Panc1 (cell line): ENCODE data around the gene POU2AF2. TPM values are rescaled to one million over a fixed set of nuclear protein-coding genes. Genes with fewer than 3 reads are reported as not detected.
"Not testable (repeated sequence)": the region's sequence is repeated elsewhere in the genome, so short reads cannot be mapped to it uniquely, and the experiment has no call there.

Experiments used
- ATAC-seq: fragments of 200-7000 bp; cut with Tn5 transposase; 2 replicates; pipeline ENCODE4 v1.9.1; 2020; ENCODE audit warnings: mild to moderate bottlenecking, moderate library complexity
- BruUV-seq: library from RNA; stranded (reverse); fragments of 400-500 nt; replicated peaks from 2 replicates; lab custom pipeline; 2021; lab: Mats Ljungman, UMichigan
- CTCF ChIA-PET: fragments of 300-600 bp; sonication (Branson Sonifier 250); formaldehyde crosslinking; loops from one replicate; lab custom pipeline; 2022; ENCODE audit warnings: antibody characterized with exemption; lab: Charles Lee
- POLR2A ChIA-PET: fragments of 300-600 bp; sonication (Branson Sonifier 250); formaldehyde crosslinking; loops from one replicate; lab custom pipeline; 2022; ENCODE audit warnings: antibody characterized with exemption; lab: Charles Lee
- DNase-seq: peaks from one replicate; pipeline ENCODE4 v3.0.0-alpha.2; 2010; ENCODE audit warnings: low read depth, low spot score
- H3K27ac ChIP-seq: 2 replicates; pipeline ENCODE4 v1.5.1; 2011; ENCODE audit warnings: mild to moderate bottlenecking, low read length, inconsistent platforms
- H3K27me3 ChIP-seq: fragments of 200-500 bp; sonication (Bioruptor generic); 2 replicates; pipeline ENCODE4 v1.6.0; 2014; ENCODE audit warnings: low read length, inconsistent platforms; ENCODE audit not compliant: control insufficient read depth, insufficient read depth
- H3K36me3 ChIP-seq: fragments of 200-500 bp; sonication (Bioruptor generic); 2 replicates; pipeline ENCODE4 v1.5.1; 2014; ENCODE audit warnings: inconsistent platforms, mild to moderate bottlenecking, low read length, moderate library complexity; ENCODE audit not compliant: control insufficient read depth, insufficient read depth
- H3K4me1 ChIP-seq: 2 replicates; pipeline ENCODE4 v1.5.1; 2011; ENCODE audit warnings: inconsistent platforms, mild to moderate bottlenecking, low read length, moderate library complexity; ENCODE audit not compliant: control insufficient read depth, insufficient read depth
- H3K4me3 ChIP-seq, 2 experiments: 2 replicates each; pipeline ENCODE4 v1.5.1; 2011 to 2012; ENCODE audit warnings: low read depth in 2 of 2, low read length in 2 of 2, mild to moderate bottlenecking in 2 of 2, inconsistent platforms in 1 of 2, moderate library complexity in 1 of 2
- H3K9me3 ChIP-seq: fragments of 200-500 bp; sonication (Bioruptor generic); 2 replicates; pipeline ENCODE4 v1.5.1; 2014; ENCODE audit warnings: low read depth, mild to moderate bottlenecking, inconsistent platforms, low read length, moderate library complexity; ENCODE audit not compliant: control insufficient read depth, insufficient read depth
- POLR2AphosphoS5 ChIP-seq: IDR thresholded peaks from 2 replicates; pipeline ENCODE4 v1.6.1; 2012; ENCODE audit warnings: mild to moderate bottlenecking, low read depth, low read length, moderate library complexity
- SIN3A ChIP-seq: IDR thresholded peaks from 2 replicates; pipeline ENCODE4 v1.6.1; 2012; ENCODE audit warnings: low read depth, mild to moderate bottlenecking, low read length, moderate library complexity, borderline replicate concordance; ENCODE audit not compliant: insufficient read depth
- TCF7L2 ChIP-seq: IDR thresholded peaks from 2 replicates; pipeline ENCODE4 v1.6.1; 2011; ENCODE audit warnings: mild to moderate bottlenecking, low read depth, low read length, inconsistent platforms
- in situ Hi-C: cut with HindIII; loops from 2 replicates; pipeline ENCODE4 v1.10.0; 2016; ENCODE audit warnings: low sequenced_read_pairs, low pct_unique_long_range_greater_than_20kb
- intact Hi-C: fragments of 100-400 bp; cut with micrococcal nuclease; formaldehyde crosslinking; loops from one replicate; pipeline ENCODE4 v1.10.0; 2022; ENCODE audit not compliant: unreplicated experiment
- total RNA-seq: library from RNA; stranded (reverse); gene quantifications from one replicate; pipeline ENCODE4 v1.2.1, GENCODE V29; 2021; ENCODE audit not compliant: unreplicated experiment
- TF ChIP-seq, protein P1 (sequence below): fragments of 450-650 bp; IDR thresholded peaks from 2 replicates; pipeline ENCODE4 v1.5.1; 2017; ENCODE audit warnings: mild to moderate bottlenecking
- TF ChIP-seq, protein P2 (sequence below), 2 experiments: IDR thresholded peaks; 2 replicates each; pipeline ENCODE4 v1.6.1; 2011 to 2012; ENCODE audit warnings: low read depth in 2 of 2, control low read depth in 1 of 2, low read length in 1 of 2, mild to moderate bottlenecking in 1 of 2, moderate library complexity in 1 of 2; ENCODE audit not compliant: insufficient read depth in 1 of 2

The POU2AF2 gene
- total RNA-seq, 1 experiment from 2014 or later, result not detected

DNA sequence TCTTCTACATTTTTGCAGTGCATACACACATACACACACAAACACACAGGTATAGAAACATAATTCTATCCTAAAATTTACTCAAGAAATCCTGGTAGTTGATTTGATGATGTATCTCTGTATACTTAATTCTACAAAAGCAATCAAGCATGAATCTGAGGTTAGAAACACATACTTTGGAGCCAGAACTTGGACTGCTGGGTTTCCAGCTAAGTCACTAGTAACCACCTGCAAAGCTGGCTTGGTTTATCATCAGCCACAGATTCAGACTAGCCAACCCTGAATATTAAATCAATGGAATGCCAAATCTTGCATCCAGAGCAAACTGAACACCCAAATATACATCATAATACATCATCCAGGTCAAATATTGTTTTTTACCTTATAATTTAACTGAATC is 24.8 kb upstream of the POU2AF2 start:
- Histone ChIP-seq H3K27ac (no peak overlapping the region), H3K36me3 (no peaks in the 10 kb centered on the region), H3K4me1 (no peaks in the 10 kb centered on the region), H3K9me3 (no peaks in the 10 kb centered on the region; the same call in 1 of the 2 replicates), H3K4me3 (no peak overlapping the region), H3K27me3 (no peaks in the 10 kb centered on the region)
- TF ChIP-seq, protein P1, sequence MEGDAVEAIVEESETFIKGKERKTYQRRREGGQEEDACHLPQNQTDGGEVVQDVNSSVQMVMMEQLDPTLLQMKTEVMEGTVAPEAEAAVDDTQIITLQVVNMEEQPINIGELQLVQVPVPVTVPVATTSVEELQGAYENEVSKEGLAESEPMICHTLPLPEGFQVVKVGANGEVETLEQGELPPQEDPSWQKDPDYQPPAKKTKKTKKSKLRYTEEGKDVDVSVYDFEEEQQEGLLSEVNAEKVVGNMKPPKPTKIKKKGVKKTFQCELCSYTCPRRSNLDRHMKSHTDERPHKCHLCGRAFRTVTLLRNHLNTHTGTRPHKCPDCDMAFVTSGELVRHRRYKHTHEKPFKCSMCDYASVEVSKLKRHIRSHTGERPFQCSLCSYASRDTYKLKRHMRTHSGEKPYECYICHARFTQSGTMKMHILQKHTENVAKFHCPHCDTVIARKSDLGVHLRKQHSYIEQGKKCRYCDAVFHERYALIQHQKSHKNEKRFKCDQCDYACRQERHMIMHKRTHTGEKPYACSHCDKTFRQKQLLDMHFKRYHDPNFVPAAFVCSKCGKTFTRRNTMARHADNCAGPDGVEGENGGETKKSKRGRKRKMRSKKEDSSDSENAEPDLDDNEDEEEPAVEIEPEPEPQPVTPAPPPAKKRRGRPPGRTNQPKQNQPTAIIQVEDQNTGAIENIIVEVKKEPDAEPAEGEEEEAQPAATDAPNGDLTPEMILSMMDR, result no peak
- TF ChIP-seq SIN3A (no peak), POLR2AphosphoS5 (no peak)
- POLR2A ChIA-PET, result interaction anchor here (0.5 kb wide), 1 partner anchor 337 kb away, joined by 3 read pairs; no protein-coding TSS in a partner anchor
- DNase-seq (no peak), ATAC-seq (no peak)
- in situ Hi-C loops (no loop called here), intact Hi-C loops (no loop called here)
- BruUV-seq, result no TSS peak
- CTCF ChIA-PET, result no interaction called here

DNA sequence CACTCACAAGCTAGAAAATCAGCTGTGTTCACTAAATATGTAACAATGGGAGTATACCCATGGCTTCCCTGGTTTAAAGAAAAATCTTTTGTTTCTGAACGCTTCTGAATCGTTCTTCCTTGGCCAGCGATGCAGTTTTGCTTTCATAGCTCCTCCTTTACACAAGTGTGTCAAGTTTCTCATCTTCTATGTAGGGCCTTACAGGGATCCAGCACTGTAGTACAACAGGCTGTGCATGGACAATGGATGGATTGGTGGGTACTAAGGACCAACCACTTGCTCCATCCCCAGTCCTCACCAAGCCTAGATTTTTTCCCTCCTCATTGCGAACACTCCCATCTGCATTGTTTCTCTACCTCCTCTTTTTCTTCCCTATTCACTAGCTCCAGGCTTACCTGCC is 24.3 kb upstream of the POU2AF2 start:
- POLR2A ChIA-PET, result no interaction called here
- H3K27ac ChIP-seq, result no peak overlapping the region
- in situ Hi-C loops, result no loop called here

DNA sequence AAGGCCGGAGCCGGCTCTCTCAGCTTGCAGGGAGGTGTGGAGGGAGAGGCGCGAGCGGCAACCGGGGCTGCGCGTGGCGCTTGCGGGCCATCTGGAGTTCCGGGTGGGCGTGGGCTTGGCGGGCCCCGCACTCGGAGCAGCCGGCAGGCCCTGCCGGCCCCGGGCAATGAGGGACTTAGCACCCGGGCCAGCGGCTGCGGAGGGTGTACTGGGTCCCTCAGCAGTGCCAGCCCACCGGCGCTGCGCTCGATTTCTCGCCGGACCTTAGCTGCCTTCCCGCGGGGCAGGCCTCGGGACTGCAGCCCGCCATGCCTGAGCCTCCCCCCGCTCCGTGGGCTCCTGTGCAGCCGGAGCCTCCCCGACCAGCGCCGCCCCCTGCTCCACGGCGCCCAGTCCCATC is 23.6 kb upstream of the POU2AF2 start:
- BruUV-seq, POLR2A ChIA-PET, H3K4me3 ChIP-seq, ATAC-seq, H3K36me3 ChIP-seq, H3K9me3 ChIP-seq, intact Hi-C loops, H3K4me1 ChIP-seq, CTCF ChIA-PET, H3K27me3 ChIP-seq, H3K27ac ChIP-seq, DNase-seq, in situ Hi-C loops: not testable (repeated sequence)

More for the DNA sequence above, 24.3 kb upstream of the POU2AF2 start:
- no peak overlapping the region for H3K4me3 ChIP-seq
- no peaks in the 10 kb centered on the region; the same call in 1 of the 2 replicates for H3K9me3 ChIP-seq
- ATAC-seq, result no peak
- CTCF ChIA-PET, result no interaction called here
- no peaks in the 10 kb centered on the region for H3K36me3 ChIP-seq
- H3K27me3 ChIP-seq, result no peaks in the 10 kb centered on the region
- intact Hi-C loops, result no loop called here
- TF ChIP-seq, protein P1, result no peak
- TF ChIP-seq, protein P2, sequence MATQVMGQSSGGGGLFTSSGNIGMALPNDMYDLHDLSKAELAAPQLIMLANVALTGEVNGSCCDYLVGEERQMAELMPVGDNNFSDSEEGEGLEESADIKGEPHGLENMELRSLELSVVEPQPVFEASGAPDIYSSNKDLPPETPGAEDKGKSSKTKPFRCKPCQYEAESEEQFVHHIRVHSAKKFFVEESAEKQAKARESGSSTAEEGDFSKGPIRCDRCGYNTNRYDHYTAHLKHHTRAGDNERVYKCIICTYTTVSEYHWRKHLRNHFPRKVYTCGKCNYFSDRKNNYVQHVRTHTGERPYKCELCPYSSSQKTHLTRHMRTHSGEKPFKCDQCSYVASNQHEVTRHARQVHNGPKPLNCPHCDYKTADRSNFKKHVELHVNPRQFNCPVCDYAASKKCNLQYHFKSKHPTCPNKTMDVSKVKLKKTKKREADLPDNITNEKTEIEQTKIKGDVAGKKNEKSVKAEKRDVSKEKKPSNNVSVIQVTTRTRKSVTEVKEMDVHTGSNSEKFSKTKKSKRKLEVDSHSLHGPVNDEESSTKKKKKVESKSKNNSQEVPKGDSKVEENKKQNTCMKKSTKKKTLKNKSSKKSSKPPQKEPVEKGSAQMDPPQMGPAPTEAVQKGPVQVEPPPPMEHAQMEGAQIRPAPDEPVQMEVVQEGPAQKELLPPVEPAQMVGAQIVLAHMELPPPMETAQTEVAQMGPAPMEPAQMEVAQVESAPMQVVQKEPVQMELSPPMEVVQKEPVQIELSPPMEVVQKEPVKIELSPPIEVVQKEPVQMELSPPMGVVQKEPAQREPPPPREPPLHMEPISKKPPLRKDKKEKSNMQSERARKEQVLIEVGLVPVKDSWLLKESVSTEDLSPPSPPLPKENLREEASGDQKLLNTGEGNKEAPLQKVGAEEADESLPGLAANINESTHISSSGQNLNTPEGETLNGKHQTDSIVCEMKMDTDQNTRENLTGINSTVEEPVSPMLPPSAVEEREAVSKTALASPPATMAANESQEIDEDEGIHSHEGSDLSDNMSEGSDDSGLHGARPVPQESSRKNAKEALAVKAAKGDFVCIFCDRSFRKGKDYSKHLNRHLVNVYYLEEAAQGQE (IDR thresholded peaks at IDR 0.05; ENCODE audit: insufficient read depth in 1 of 2, low read depth in 2 of 2, low read length in 1 of 2), result no peak
- no peak for TF ChIP-seq TCF7L2
- no peak for TF ChIP-seq POLR2AphosphoS5
- TF ChIP-seq SIN3A, result no peak
- H3K4me1 ChIP-seq, result no peaks in the 10 kb centered on the region
- BruUV-seq, result no TSS peak
- DNase-seq, result no peak

DNA sequence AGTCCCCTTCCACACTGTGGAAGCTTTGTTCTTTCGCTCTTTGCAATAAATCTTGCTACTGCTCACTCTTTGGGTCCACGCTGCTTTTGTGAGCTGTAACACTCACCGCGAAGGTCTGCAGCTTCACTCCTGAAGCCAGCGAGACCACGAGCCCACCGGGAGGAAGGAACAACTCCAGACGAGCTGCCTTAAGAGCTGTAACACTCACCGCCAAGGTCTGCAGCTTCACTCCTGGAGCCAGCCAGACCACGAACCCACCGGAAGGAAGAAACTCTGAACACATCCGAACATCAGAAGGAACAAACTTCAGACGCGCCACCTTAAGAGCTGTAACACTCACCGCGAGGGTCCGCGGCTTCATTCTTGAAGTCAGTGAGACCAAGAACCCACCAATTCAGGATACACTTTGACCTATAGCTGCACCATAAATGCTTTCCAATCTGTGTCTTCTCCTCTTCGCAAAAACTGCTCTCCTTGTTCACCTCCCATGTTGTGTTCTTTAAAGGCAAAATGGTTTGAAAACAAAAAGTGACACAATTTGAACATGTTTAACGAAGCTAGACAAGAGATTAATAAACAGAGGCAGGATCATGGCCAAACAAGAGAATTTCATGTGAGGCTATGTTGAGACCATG is 22.6 kb upstream of the POU2AF2 start:
- POLR2A ChIA-PET, H3K4me1 ChIP-seq, H3K9me3 ChIP-seq, H3K27ac ChIP-seq, BruUV-seq, intact Hi-C loops, H3K36me3 ChIP-seq, DNase-seq, H3K27me3 ChIP-seq, CTCF ChIA-PET, ATAC-seq, H3K4me3 ChIP-seq, in situ Hi-C loops: not testable (repeated sequence)
